ENCODE results near the gene INSC.

- TF ChIP-seq CBX1 (IDR thresholded peaks at IDR 0.05; ENCODE audit: low read depth) (no peak), ETV6 (CRISPR knock-in tag; conservative IDR thresholded peaks at IDR 0.05) (no peak)
- TF ChIP-seq, protein P1, sequence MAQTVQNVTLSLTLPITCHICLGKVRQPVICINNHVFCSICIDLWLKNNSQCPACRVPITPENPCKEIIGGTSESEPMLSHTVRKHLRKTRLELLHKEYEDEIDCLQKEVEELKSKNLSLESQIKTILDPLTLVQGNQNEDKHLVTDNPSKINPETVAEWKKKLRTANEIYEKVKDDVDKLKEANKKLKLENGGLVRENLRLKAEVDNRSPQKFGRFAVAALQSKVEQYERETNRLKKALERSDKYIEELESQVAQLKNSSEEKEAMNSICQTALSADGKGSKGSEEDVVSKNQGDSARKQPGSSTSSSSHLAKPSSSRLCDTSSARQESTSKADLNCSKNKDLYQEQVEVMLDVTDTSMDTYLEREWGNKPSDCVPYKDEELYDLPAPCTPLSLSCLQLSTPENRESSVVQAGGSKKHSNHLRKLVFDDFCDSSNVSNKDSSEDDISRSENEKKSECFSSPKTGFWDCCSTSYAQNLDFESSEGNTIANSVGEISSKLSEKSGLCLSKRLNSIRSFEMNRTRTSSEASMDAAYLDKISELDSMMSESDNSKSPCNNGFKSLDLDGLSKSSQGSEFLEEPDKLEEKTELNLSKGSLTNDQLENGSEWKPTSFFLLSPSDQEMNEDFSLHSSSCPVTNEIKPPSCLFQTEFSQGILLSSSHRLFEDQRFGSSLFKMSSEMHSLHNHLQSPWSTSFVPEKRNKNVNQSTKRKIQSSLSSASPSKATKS (CRISPR knock-in tag; IDR thresholded peaks at IDR 0.05), result no peak
- TF ChIP-seq, protein P2, sequence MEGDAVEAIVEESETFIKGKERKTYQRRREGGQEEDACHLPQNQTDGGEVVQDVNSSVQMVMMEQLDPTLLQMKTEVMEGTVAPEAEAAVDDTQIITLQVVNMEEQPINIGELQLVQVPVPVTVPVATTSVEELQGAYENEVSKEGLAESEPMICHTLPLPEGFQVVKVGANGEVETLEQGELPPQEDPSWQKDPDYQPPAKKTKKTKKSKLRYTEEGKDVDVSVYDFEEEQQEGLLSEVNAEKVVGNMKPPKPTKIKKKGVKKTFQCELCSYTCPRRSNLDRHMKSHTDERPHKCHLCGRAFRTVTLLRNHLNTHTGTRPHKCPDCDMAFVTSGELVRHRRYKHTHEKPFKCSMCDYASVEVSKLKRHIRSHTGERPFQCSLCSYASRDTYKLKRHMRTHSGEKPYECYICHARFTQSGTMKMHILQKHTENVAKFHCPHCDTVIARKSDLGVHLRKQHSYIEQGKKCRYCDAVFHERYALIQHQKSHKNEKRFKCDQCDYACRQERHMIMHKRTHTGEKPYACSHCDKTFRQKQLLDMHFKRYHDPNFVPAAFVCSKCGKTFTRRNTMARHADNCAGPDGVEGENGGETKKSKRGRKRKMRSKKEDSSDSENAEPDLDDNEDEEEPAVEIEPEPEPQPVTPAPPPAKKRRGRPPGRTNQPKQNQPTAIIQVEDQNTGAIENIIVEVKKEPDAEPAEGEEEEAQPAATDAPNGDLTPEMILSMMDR (CRISPR knock-in tag; IDR thresholded peaks at IDR 0.05), result no peak
- TF ChIP-seq, protein P3, sequence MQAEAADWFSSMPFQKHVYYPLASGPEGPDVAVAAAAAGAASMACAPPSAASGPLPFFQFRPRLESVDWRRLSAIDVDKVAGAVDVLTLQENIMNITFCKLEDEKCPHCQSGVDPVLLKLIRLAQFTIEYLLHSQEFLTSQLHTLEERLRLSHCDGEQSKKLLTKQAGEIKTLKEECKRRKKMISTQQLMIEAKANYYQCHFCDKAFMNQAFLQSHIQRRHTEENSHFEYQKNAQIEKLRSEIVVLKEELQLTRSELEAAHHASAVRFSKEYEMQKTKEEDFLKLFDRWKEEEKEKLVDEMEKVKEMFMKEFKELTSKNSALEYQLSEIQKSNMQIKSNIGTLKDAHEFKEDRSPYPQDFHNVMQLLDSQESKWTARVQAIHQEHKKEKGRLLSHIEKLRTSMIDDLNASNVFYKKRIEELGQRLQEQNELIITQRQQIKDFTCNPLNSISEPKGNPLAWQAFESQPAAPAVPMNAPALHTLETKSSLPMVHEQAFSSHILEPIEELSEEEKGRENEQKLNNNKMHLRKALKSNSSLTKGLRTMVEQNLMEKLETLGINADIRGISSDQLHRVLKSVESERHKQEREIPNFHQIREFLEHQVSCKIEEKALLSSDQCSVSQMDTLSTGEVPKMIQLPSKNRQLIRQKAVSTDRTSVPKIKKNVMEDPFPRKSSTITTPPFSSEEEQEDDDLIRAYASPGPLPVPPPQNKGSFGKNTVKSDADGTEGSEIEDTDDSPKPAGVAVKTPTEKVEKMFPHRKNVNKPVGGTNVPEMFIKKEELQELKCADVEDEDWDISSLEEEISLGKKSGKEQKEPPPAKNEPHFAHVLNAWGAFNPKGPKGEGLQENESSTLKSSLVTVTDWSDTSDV (CRISPR knock-in tag; IDR thresholded peaks at IDR 0.05), result no peak
These were observed 42.9 kb downstream of the INSC start for GRCh38 chr11:15157606-15158137.

Data from HepG2 (cell line).